Progenitor cell of endocrine pancreas (in vitro differentiated cells): Measurements from ENCODE around the gene KCNMB2. TPM values are rescaled to one million over a fixed set of nuclear protein-coding genes. Genes with fewer than 3 reads are reported as not detected.

Experiments used
- DNase-seq: peaks from one replicate; pipeline ENCODE4 v3.0.0; 2021; ENCODE audit warnings: low spot score; ENCODE audit not compliant: unreplicated experiment
- H3K27ac Mint-ChIP-seq: 2 replicates; pipeline ENCODE4 v1.8.0; 2021; ENCODE audit warnings: mild to moderate bottlenecking, moderate library complexity, mixed read lengths
- H3K27me3 Mint-ChIP-seq: 2 replicates; pipeline ENCODE4 v1.8.0; 2021; ENCODE audit warnings: mixed read lengths
- H3K36me3 Mint-ChIP-seq: 2 replicates; pipeline ENCODE4 v1.8.0; 2022; ENCODE audit warnings: mixed read lengths; ENCODE audit not compliant: insufficient read depth
- H3K4me1 Mint-ChIP-seq: 2 replicates; pipeline ENCODE4 v1.8.0; 2021; ENCODE audit warnings: low read depth, mixed read lengths
- H3K4me3 Mint-ChIP-seq: 2 replicates; pipeline ENCODE4 v1.8.0; 2021; ENCODE audit warnings: low read depth, mild to moderate bottlenecking, moderate library complexity, mixed read lengths
- H3K9me3 Mint-ChIP-seq: 2 replicates; pipeline ENCODE4 v1.8.0; 2021; ENCODE audit warnings: low read depth, mixed read lengths
- CTCF ChIP-seq: fragments of 200-600 bp; sonication (generic); IDR thresholded peaks from one replicate; pipeline ENCODE4 v1.5.0; 2021; ENCODE audit warnings: antibody characterized with exemption, mild to moderate bottlenecking; ENCODE audit not compliant: unreplicated experiment
- total RNA-seq: library from RNA; stranded (reverse); gene quantifications from 2 replicates; pipeline ENCODE4 v1.2.1, GENCODE V29; 2021

Gene KCNMB2
- total RNA-seq, 1 donor from 2014 or later = not detected

GRCh38 chr3:178795349-178795748, 259.1 kb downstream of the KCNMB2 start:
- no peak overlapping the region for H3K27ac Mint-ChIP-seq
- no peak for TF ChIP-seq CTCF
- no peak for DNase-seq
- H3K4me3 Mint-ChIP-seq = no peak overlapping the region
- H3K36me3 Mint-ChIP-seq = peaks cover 1% of the 10 kb centered on the region
- peaks cover 8% of the 10 kb centered on the region for H3K9me3 Mint-ChIP-seq
- no peaks in the 10 kb centered on the region for H3K27me3 Mint-ChIP-seq
- no peaks in the 10 kb centered on the region for H3K4me1 Mint-ChIP-seq

GRCh38 chr3:178802259-178802658, 266.0 kb downstream of the KCNMB2 start:
- H3K4me3 Mint-ChIP-seq = no peak overlapping the region
- H3K27me3 Mint-ChIP-seq = no peaks in the 10 kb centered on the region
- H3K4me1 Mint-ChIP-seq = no peaks in the 10 kb centered on the region
- H3K27ac Mint-ChIP-seq = no peak overlapping the region
- TF ChIP-seq CTCF = no peak
- peaks cover 2% of the 10 kb centered on the region for H3K9me3 Mint-ChIP-seq
- H3K36me3 Mint-ChIP-seq = peaks cover under 1% of the 10 kb centered on the region
- DNase-seq = no peak

GRCh38 chr3:178802993-178803693, 266.9 kb downstream of the KCNMB2 start:
- H3K27me3 Mint-ChIP-seq = no peaks in the 10 kb centered on the region

GRCh38 chr3:178804606-178805005, 268.4 kb downstream of the KCNMB2 start:
- no peak for TF ChIP-seq CTCF
- Mint-ChIP-seq H3K4me1 (no peaks in the 10 kb centered on the region), H3K9me3 (no peaks in the 10 kb centered on the region), H3K4me3 (no peak overlapping the region), H3K36me3 (no peaks in the 10 kb centered on the region), H3K27me3 (no peaks in the 10 kb centered on the region), H3K27ac (no peak overlapping the region)
- DNase-seq = no peak

More at GRCh38 chr3:178802993-178803693, 266.9 kb downstream of the KCNMB2 start:
- no peak for DNase-seq
- Mint-ChIP-seq H3K36me3 (no peaks in the 10 kb centered on the region), H3K9me3 (no peaks in the 10 kb centered on the region), H3K27ac (no peak overlapping the region), H3K4me1 (no peaks in the 10 kb centered on the region), H3K4me3 (no peak overlapping the region)
- no peak for TF ChIP-seq CTCF

GRCh38 chr3:178805741-178806140, 269.5 kb downstream of the KCNMB2 start:
- no peak overlapping the region for H3K4me3 Mint-ChIP-seq
- H3K36me3 Mint-ChIP-seq = no peaks in the 10 kb centered on the region
- no peaks in the 10 kb centered on the region for H3K27me3 Mint-ChIP-seq
- TF ChIP-seq CTCF = no peak
- no peaks in the 10 kb centered on the region for H3K9me3 Mint-ChIP-seq
- no peak overlapping the region for H3K27ac Mint-ChIP-seq
- H3K4me1 Mint-ChIP-seq = no peaks in the 10 kb centered on the region
- no peak for DNase-seq
